Brain pericyte (primary cell): Measurements from ENCODE around the gene CLTA.
"Not testable (repeated sequence)": the region's sequence is repeated elsewhere in the genome, so short reads cannot be mapped to it uniquely, and the experiment has no call there.

ENCODE experiments used
- DNase-seq: peaks from one replicate; pipeline ENCODE4 v3.0.0-alpha.2; 2012; ENCODE audit warnings: low read depth, low spot score

The CLTA gene

GRCh38 chr9:36158917-36159316 is 31.8 kb upstream of the CLTA start:
- no peak for DNase-seq

- not testable (repeated sequence) for DNase-seq
Observed at GRCh38 chr9:36159509-36159908, 31.2 kb upstream of the CLTA start.

GRCh38 chr9:36160126-36160525 is 30.6 kb upstream of the CLTA start:
- not testable (repeated sequence) for DNase-seq

- no peak for DNase-seq
Observed at GRCh38 chr9:36161187-36161586, 29.5 kb upstream of the CLTA start.

- no peak for DNase-seq
Observed at GRCh38 chr9:36162211-36162738, 28.4 kb upstream of the CLTA start.

- DNase-seq: peak; percentile 84
Observed at GRCh38 chr9:36163049-36163785, 27.5 kb upstream of the CLTA start.

- no peak for DNase-seq
Observed at GRCh38 chr9:36163786-36164170, 26.9 kb upstream of the CLTA start.

- no peak for DNase-seq
Observed at GRCh38 chr9:36164372-36164771, 26.3 kb upstream of the CLTA start.

- DNase-seq: no peak
Observed at GRCh38 chr9:36164989-36165388, 25.7 kb upstream of the CLTA start.

GRCh38 chr9:36165826-36166167 is 24.9 kb upstream of the CLTA start:
- DNase-seq: no peak

- no peak for DNase-seq
Observed at GRCh38 chr9:36166168-36166927, 24.4 kb upstream of the CLTA start.

GRCh38 chr9:36169166-36169565 is 21.6 kb upstream of the CLTA start, which contains the start of gene CCIN:
Gene CCIN, plus strand, starts transcription at chr9:36169388. Its CDS starts 115 bp downstream, at chr9:36169503.
- DNase-seq: no peak

- DNase-seq: no peak
Observed at GRCh38 chr9:36169708-36170107, 21.0 kb upstream of the CLTA start.

- DNase-seq: no peak
Observed at GRCh38 chr9:36170531-36170930, 20.2 kb upstream of the CLTA start.

- no peak for DNase-seq
Observed at GRCh38 chr9:36173861-36174260, 16.9 kb upstream of the CLTA start.

GRCh38 chr9:36174271-36174670 is 16.4 kb upstream of the CLTA start:
- DNase-seq: no peak

- DNase-seq: no peak
Observed at GRCh38 chr9:36174731-36175130, 16.0 kb upstream of the CLTA start.

GRCh38 chr9:36175209-36175608 is 15.5 kb upstream of the CLTA start:
- not testable (repeated sequence) for DNase-seq

GRCh38 chr9:36176496-36176895 is 14.2 kb upstream of the CLTA start:
- not testable (repeated sequence) for DNase-seq

GRCh38 chr9:36177571-36177970 is 13.2 kb upstream of the CLTA start:
- DNase-seq: no peak

- not testable (repeated sequence) for DNase-seq
Observed at GRCh38 chr9:36180243-36180642, 10.5 kb upstream of the CLTA start.

GRCh38 chr9:36187414-36187813 is 3.3 kb upstream of the CLTA start:
- no peak for DNase-seq

GRCh38 chr9:36188212-36188611 is 2.5 kb upstream of the CLTA start:
- no peak for DNase-seq
